Caco-2 (cell line): ENCODE data around the gene PHF5A. TPM values are rescaled to one million over a fixed set of nuclear protein-coding genes. Genes with fewer than 3 reads are reported as not detected.

Experiments
- BruUV-seq: library from RNA; stranded (reverse); fragments of 400-500 nt; replicated peaks from 2 replicates; lab custom pipeline; 2021; lab: Mats Ljungman, UMichigan
- CTCF ChIA-PET: fragments of 300-600 bp; sonication (Branson Sonifier 250); formaldehyde crosslinking; loops from one replicate; lab custom pipeline; 2022; ENCODE audit warnings: antibody characterized with exemption; lab: Charles Lee
- POLR2A ChIA-PET: fragments of 300-600 bp; sonication (Branson Sonifier 250); formaldehyde crosslinking; loops from one replicate; lab custom pipeline; 2022; ENCODE audit warnings: antibody characterized with exemption; lab: Charles Lee
- DNase-seq, 2 experiments: peaks; one replicate each; pipeline versions ENCODE4 v3.0.0 to v3.0.0-alpha.2; 2020 to 2022
- H3K27me3 ChIP-seq: replicated peaks from 2 replicates; pipeline ENCODE4 v1.6.0; 2011; ENCODE audit warnings: low read length; ENCODE audit not compliant: control insufficient read depth, insufficient read depth
- H3K36me3 ChIP-seq: 2 replicates; pipeline ENCODE4 v1.5.1; 2011; ENCODE audit warnings: low read length; ENCODE audit not compliant: control insufficient read depth, insufficient read depth
- H3K4me1 ChIP-seq: fragments of 250-450 bp; sonication (Bioruptor Pico); 2 replicates; pipeline ENCODE4 v1.5.1; 2020; ENCODE audit warnings: mild to moderate bottlenecking
- H3K4me3 ChIP-seq: 2 replicates; pipeline ENCODE4 v1.5.1; 2011; ENCODE audit warnings: low read depth, mild to moderate bottlenecking, control low read depth, low read length
- H3K9me3 ChIP-seq: fragments of 250-450 bp; sonication (Bioruptor Pico); 2 replicates; pipeline ENCODE4 v1.5.1; 2020; ENCODE audit warnings: mild to moderate bottlenecking, moderate library complexity
- H3K27ac Mint-ChIP-seq: one replicate; pipeline ENCODE4 v1.8.0; 2022; ENCODE audit warnings: mixed read lengths; ENCODE audit not compliant: unreplicated experiment
- H3K27me3 Mint-ChIP-seq: one replicate; pipeline ENCODE4 v1.8.0; 2022; ENCODE audit warnings: mixed read lengths; ENCODE audit not compliant: insufficient read depth, unreplicated experiment
- H3K36me3 Mint-ChIP-seq: one replicate; pipeline ENCODE4 v1.8.0; 2022; ENCODE audit warnings: mild to moderate bottlenecking, mixed read lengths; ENCODE audit not compliant: insufficient read depth, unreplicated experiment
- H3K4me1 Mint-ChIP-seq: one replicate; pipeline ENCODE4 v1.8.0; 2022; ENCODE audit warnings: low read depth, mixed read lengths; ENCODE audit not compliant: unreplicated experiment
- H3K4me3 Mint-ChIP-seq: one replicate; pipeline ENCODE4 v1.8.0; 2022; ENCODE audit warnings: mild to moderate bottlenecking, moderate library complexity, mixed read lengths; ENCODE audit not compliant: unreplicated experiment
- H3K9me3 Mint-ChIP-seq: one replicate; pipeline ENCODE4 v1.8.0; 2022; ENCODE audit warnings: mixed read lengths; ENCODE audit not compliant: unreplicated experiment
- CTCF ChIP-seq, 2 experiments: fragments of 200-600 bp in 1 of 2; IDR thresholded peaks; 1 replicate in 1 of 2; 2 replicates in 1 of 2; pipeline versions ENCODE4 v1.5.1 to v1.8.0; 2011 to 2022; ENCODE audit warnings: antibody characterized with exemption in 1 of 2, control low read depth in 1 of 2, inconsistent platforms in 1 of 2, low read depth in 1 of 2, low read length in 1 of 2, mild to moderate bottlenecking in 1 of 2, moderate library complexity in 1 of 2; ENCODE audit not compliant: insufficient read depth in 1 of 2, severe bottlenecking in 1 of 2, unreplicated experiment in 1 of 2
- intact Hi-C: fragments of 100-400 bp; cut with micrococcal nuclease; formaldehyde crosslinking; loops from one replicate; pipeline ENCODE4 v1.10.0; 2022; ENCODE audit not compliant: unreplicated experiment
- total RNA-seq: library from RNA; stranded (reverse); gene quantifications from 2 replicates; pipeline ENCODE4 v1.2.3, GENCODE V29; 2022

Gene PHF5A
- total RNA-seq, 1 experiment from 2014 or later, result 78.6 TPM

DNA sequence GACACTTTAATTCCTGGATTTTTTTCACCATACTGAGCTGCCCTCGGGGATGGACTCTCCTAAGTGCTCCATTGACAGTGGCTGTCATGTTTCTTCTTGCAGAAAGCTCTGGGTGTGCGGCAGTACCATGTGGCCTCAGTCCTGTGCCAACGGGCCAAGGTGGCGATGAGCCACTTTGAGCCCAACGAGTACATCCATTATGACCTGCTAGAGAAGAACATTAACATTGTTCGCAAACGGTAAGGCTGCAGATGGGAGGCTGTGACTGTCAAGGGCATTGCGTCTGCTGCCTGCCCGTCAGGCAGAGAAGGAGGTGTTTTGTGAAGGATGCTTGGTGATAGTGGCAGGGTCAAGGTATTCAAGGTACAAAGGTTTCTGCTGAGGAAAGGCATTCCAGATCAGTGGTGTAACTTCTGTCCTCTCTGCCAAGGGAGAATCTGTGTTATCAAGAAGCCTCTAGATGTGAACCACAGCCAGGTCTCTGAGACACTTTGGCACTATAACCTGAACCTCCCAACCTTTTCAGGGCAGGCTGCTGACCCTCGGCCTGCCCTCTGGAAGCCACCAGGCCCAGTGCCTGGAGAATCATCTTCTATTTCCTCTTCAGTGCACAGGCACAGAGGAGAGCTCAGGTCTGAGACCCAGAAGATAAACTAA lies 31.3 kb upstream of the PHF5A start:
- Mint-ChIP-seq H3K36me3 (peaks cover 32% of the 10 kb centered on the region), H3K4me3 (no peak overlapping the region), H3K9me3 (no peaks in the 10 kb centered on the region), H3K27me3 (no peaks in the 10 kb centered on the region), H3K4me1 (peaks cover 8% of the 10 kb centered on the region), H3K27ac (no peak overlapping the region)
- DNase-seq, result no peak
- Histone ChIP-seq H3K4me1 (peaks cover 18% of the 10 kb centered on the region), H3K27me3 (no peaks in the 10 kb centered on the region), H3K9me3 (no peaks in the 10 kb centered on the region), H3K36me3 (peaks cover 4% of the 10 kb centered on the region), H3K4me3 (no peak overlapping the region)
- POLR2A ChIA-PET, result interaction anchor here (0.5 to 1.0 kb wide), 2 partner anchors 51 to 53 kb away, joined by 3 to 6 read pairs; partner anchors contain the start of gene TOB2
- intact Hi-C loops, result no loop called here
- CTCF ChIA-PET, result interaction anchor here (0.9 to 1.2 kb wide), 2 partner anchors 31 to 96 kb away, joined by 3 read pairs; partner anchors contain the start of genes ACO2 and PHF5A
- BruUV-seq, result no TSS peak
- no peak for TF ChIP-seq CTCF (IDR thresholded peaks at IDR 0.05; ENCODE audit: insufficient read depth in 1 of 2, low read depth in 1 of 2, low read length in 1 of 2, severe bottlenecking in 1 of 2, unreplicated experiment in 1 of 2)

GRCh38 chr22:41498303-41498835 lies 29.9 kb upstream of the PHF5A start:
- Histone ChIP-seq H3K4me3 (no peak overlapping the region), H3K4me1 (peaks cover 18% of the 10 kb centered on the region), H3K9me3 (no peaks in the 10 kb centered on the region), H3K27me3 (no peaks in the 10 kb centered on the region), H3K36me3 (peaks cover 4% of the 10 kb centered on the region)
- H3K27me3 Mint-ChIP-seq, result no peaks in the 10 kb centered on the region
- H3K9me3 Mint-ChIP-seq, result no peaks in the 10 kb centered on the region
- no peak for TF ChIP-seq CTCF (IDR thresholded peaks at IDR 0.05; ENCODE audit: insufficient read depth in 1 of 2, low read depth in 1 of 2, low read length in 1 of 2, severe bottlenecking in 1 of 2, unreplicated experiment in 1 of 2)
- DNase-seq, result no peak
- ChIA-PET POLR2A (interaction anchor here (0.7 kb wide), 1 partner anchor 50 kb away, joined by 4 read pairs; no protein-coding TSS in a partner anchor), CTCF (no interaction called here)
- peaks cover 8% of the 10 kb centered on the region for H3K4me1 Mint-ChIP-seq
- H3K4me3 Mint-ChIP-seq, result no peak overlapping the region
- no TSS peak for BruUV-seq
- H3K27ac Mint-ChIP-seq, result no peak overlapping the region
- H3K36me3 Mint-ChIP-seq, result peaks cover 32% of the 10 kb centered on the region
- intact Hi-C loops, result no loop called here

- no peak for TF ChIP-seq CTCF (IDR thresholded peaks at IDR 0.05; ENCODE audit: insufficient read depth in 1 of 2, low read depth in 1 of 2, low read length in 1 of 2, severe bottlenecking in 1 of 2, unreplicated experiment in 1 of 2)
- BruUV-seq, result no TSS peak
- H3K27me3 ChIP-seq, result no peaks in the 10 kb centered on the region
- H3K4me1 Mint-ChIP-seq, result peaks cover 16% of the 10 kb centered on the region
- intact Hi-C loops, result no loop called here
- ChIA-PET POLR2A (interaction anchor here (0.8 to 1.0 kb wide), 2 partner anchors 43 to 110 kb away, joined by 3 to 8 read pairs; partner anchors contain the start of gene TEF), CTCF (no interaction called here)
- H3K27me3 Mint-ChIP-seq, result no peaks in the 10 kb centered on the region
- no peaks in the 10 kb centered on the region for H3K9me3 ChIP-seq
- no peaks in the 10 kb centered on the region for H3K9me3 Mint-ChIP-seq
- H3K4me3 Mint-ChIP-seq, result no peak overlapping the region
- no peaks in the 10 kb centered on the region for H3K36me3 ChIP-seq
- no peak overlapping the region for H3K27ac Mint-ChIP-seq
- no peak for DNase-seq
- no peak overlapping the region for H3K4me3 ChIP-seq
- H3K4me1 ChIP-seq, result peaks cover 20% of the 10 kb centered on the region
- no peaks in the 10 kb centered on the region for H3K36me3 Mint-ChIP-seq
These were observed 23.0 kb upstream of the PHF5A start for GRCh38 chr22:41491374-41492100.
